Ishikawa (cell line): Measurements from ENCODE around the gene SRCIN1.

Experiments used
- CEBPB ChIP-seq: IDR thresholded peaks from 2 replicates; pipeline ENCODE4 v1.6.1; 2012
- CREB1 ChIP-seq: IDR thresholded peaks from 2 replicates; pipeline ENCODE4 v1.6.1; 2012; ENCODE audit warnings: low read depth
- EP300 ChIP-seq: IDR thresholded peaks from 2 replicates; pipeline ENCODE4 v1.6.1; 2012; ENCODE audit warnings: borderline replicate concordance
- FOXM1 ChIP-seq: IDR thresholded peaks from 2 replicates; pipeline ENCODE4 v1.6.1; 2012; ENCODE audit warnings: low read depth, borderline replicate concordance
- RAD21 ChIP-seq: IDR thresholded peaks from 2 replicates; pipeline ENCODE4 v1.6.1; 2012; ENCODE audit warnings: low read depth
- TAF1 ChIP-seq: IDR thresholded peaks from 2 replicates; pipeline ENCODE4 v1.6.1; 2012; ENCODE audit warnings: low read depth, mild to moderate bottlenecking
- TEAD4 ChIP-seq: IDR thresholded peaks from 2 replicates; pipeline ENCODE4 v1.6.1; 2012
- YY1 ChIP-seq: IDR thresholded peaks from 2 replicates; pipeline ENCODE4 v1.6.1; 2012; ENCODE audit warnings: low read depth
- ZBTB7A ChIP-seq: IDR thresholded peaks from 2 replicates; pipeline ENCODE4 v1.6.1; 2012; ENCODE audit warnings: low read depth
- TF ChIP-seq, protein P1 (sequence below): IDR thresholded peaks from 2 replicates; pipeline ENCODE4 v1.6.1; 2012

DNA sequence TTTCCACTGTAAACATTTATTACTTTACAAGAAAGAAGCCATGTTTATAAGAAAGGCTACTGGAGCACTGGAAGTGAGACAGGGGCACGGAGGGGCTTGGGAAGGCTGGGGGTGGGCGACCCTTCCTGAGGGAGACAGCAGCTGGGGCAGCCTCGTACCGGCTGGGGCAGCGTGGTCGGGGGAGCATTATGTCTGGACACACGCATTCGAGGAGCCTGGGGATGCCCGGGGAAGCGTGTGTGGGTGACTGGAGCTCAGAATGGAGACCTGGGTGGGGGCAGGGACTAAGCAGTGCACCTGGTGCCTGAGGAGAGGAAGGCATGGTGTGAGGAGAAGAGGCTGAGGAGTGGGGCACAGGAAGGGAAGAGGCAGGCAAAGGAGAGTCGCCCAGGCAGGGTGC, 64.5 kb downstream of the SRCIN1 start:
- no peak for TF ChIP-seq EP300
- TF ChIP-seq CEBPB = no peak
- TF ChIP-seq TEAD4 = no peak
- TF ChIP-seq RAD21 = no peak
- TF ChIP-seq ZBTB7A = no peak
- no peak for TF ChIP-seq CREB1
- no peak for TF ChIP-seq FOXM1
- no peak for TF ChIP-seq TAF1
- TF ChIP-seq, protein P1, sequence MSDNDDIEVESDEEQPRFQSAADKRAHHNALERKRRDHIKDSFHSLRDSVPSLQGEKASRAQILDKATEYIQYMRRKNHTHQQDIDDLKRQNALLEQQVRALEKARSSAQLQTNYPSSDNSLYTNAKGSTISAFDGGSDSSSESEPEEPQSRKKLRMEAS = no peak
- no peak for TF ChIP-seq YY1
